GM23248 (cell line): Measurements from ENCODE around the gene CEMP1.

Source experiments
- EZH2 ChIP-seq: fragments of 200-600 bp; sonication (generic); IDR thresholded peaks from 2 replicates; pipeline ENCODE4 v1.6.1; 2018; ENCODE audit warnings: antibody characterized with exemption, mild to moderate bottlenecking; ENCODE audit not compliant: insufficient read depth, poor library complexity, severe bottlenecking
- EZH2phosphoT487 ChIP-seq: fragments of 200-600 bp; sonication (generic); IDR thresholded peaks from 2 replicates; pipeline ENCODE4 v1.6.1; 2018; ENCODE audit warnings: antibody characterized with exemption, moderate library complexity, mild to moderate bottlenecking, low read depth; ENCODE audit not compliant: insufficient read depth

GRCh38 chr16:2520784-2521531 is 10.2 kb downstream of the CEMP1 start:
- no peak for TF ChIP-seq EZH2
- TF ChIP-seq EZH2phosphoT487 = no peak
